HEK293 (cell line): Measurements from ENCODE around the gene CXCL1.

Source experiments
- ZNF404 ChIP-seq: fragments of 450-650 bp; formaldehyde crosslinking; IDR thresholded peaks from 2 replicates; pipeline ENCODE4 v1.5.1; 2017; ENCODE audit warnings: missing biosample characterization, missing genetic modification characterization
- ZNF664 ChIP-seq: fragments of 450-650 bp; formaldehyde crosslinking; IDR thresholded peaks from 2 replicates; pipeline ENCODE4 v1.5.1; 2016; ENCODE audit warnings: missing biosample characterization, missing genetic modification characterization

DNA sequence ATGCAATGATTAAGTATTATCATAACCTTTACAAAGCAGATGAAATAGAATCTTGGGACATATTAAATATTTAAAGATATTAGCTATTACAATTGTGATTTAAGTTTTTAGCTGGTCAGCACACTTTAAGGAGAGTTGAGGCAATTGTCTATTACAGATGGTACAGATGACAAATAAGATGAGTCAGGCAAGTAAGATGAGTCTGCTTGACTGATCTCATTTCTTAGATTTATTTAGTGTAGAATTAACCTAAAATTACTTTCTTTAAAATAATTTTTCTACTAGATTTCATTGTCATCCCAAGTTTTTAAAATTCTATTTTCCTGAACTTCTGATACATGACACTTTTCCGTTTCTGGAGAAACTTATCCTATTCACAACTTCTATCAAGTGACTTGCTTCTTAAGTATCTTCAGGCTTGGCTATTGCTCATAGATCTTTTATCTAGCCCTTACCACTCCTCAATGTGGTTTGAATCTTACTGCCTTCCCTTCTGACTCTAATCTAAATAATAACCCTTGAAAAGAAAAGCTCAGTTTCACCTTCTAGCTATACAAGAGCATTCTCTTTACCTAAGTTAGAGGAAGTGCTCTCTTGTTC is 32.9 kb downstream of the CXCL1 start:
- TF ChIP-seq ZNF664 (tag by site-specific recombination) = no peak
- no peak for TF ChIP-seq ZNF404 (tag by site-specific recombination)
